Astrocyte of the spinal cord (primary cell): ENCODE results near the gene TMEM222.

Source experiments
- DNase-seq: peaks from one replicate; pipeline ENCODE4 v3.0.0; 2011; ENCODE audit warnings: low read depth, low spot score
- H3K4me3 ChIP-seq: 2 replicates; pipeline ENCODE4 v1.5.1; 2011; ENCODE audit warnings: low read depth, mild to moderate bottlenecking, low read length, moderate library complexity
- CTCF ChIP-seq: IDR thresholded peaks from 2 replicates; pipeline ENCODE4 v1.5.1; 2012; ENCODE audit warnings: low read depth, mild to moderate bottlenecking, low read length, inconsistent platforms
- in situ Hi-C: cut with HindIII; loops from 2 replicates; pipeline ENCODE4 v1.10.0; 2017; ENCODE audit warnings: low sequenced_read_pairs

TMEM222 gene

GRCh38 chr1:27306071-27306470 lies 15.9 kb upstream of the TMEM222 start:
- no peak for TF ChIP-seq CTCF
- no peak overlapping the region for H3K4me3 ChIP-seq
- DNase-seq, result no peak
- in situ Hi-C loops, result no loop called here

DNA sequence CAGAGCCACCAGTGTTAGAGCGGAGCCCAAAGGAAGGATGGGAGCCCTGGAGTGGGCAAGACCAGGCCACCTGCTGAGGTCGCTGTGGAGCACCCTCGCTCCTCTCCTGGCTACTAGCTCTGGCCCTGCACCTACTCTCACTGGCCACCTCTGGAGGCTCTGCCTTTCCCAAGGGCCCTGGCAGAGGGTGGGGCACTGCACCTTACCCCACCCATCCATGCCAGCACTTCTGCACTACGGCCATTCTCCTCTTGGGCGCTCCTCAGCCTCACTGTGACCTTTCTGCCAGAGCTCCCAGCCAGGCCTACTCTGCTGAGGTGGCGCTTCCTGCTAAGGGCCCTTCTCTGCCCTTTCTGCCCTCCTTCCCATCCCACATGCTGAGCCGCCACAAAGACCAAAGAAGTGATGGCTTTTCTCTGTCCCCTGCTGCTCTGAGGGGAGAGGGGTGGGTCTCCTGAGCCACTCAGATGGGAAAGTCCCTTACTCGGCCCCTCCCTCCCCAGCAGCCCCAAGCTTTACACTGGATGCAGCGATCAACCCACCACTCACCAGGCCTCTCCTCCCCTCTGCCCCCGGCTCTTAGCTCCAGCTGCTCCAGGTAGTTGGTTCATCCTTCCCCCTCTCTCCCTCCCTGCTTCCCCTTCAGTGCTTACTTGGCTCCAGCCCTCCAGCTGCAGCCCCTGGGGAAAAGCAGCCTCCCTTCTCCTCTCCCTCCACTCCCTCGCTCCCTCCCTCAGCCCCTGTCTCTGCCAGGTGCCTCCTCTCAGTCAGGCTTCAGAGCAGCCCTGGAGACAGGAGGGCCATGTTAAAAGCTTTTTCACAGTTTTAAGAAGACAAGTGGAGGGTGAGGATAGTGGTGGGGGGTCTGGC lies 14.8 kb upstream of the TMEM222 start:
- no peak for DNase-seq

DNA sequence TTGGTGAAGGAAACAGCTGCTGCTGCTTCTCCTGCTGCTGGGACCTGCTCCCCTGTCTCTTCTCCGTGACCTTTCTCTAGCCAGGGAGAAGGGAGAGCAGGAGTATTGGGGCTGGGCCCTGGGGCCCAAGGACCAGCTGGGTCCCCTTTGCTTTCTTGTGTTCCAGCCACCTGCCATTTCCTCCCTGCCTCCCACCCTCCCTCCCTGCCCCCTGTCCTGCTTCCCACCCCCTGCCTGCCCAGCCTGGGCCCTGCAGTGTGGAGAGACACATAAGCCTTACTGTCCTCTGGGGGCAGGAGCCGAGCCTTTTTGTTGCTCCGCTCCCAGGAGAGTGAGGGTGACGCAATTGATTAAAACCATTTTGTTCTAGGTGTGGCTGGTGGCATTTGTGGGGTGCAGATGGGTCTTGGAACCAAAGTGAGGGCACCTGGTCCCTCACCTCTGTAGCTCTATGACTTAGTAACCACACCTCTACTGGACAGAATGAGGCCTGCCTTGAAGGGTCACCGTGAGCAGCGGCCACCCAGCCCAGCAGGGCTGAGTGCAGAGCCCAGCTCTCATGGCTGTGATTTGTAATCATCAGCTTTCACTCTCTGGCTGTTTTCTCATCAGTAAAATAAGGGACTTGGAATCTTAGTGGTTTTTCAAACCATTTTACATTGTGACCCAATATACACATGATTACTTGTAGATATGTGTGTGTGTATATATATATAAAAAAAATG lies 13.9 kb upstream of the TMEM222 start:
- in situ Hi-C loops, result no loop called here
- no peak for TF ChIP-seq CTCF
- H3K4me3 ChIP-seq, result no peak overlapping the region
- DNase-seq, result no peak

More for the DNA sequence above, 14.8 kb upstream of the TMEM222 start:
- in situ Hi-C loops, result no loop called here
- TF ChIP-seq CTCF, result peak; percentile 18
- H3K4me3 ChIP-seq, result no peak overlapping the region

DNA sequence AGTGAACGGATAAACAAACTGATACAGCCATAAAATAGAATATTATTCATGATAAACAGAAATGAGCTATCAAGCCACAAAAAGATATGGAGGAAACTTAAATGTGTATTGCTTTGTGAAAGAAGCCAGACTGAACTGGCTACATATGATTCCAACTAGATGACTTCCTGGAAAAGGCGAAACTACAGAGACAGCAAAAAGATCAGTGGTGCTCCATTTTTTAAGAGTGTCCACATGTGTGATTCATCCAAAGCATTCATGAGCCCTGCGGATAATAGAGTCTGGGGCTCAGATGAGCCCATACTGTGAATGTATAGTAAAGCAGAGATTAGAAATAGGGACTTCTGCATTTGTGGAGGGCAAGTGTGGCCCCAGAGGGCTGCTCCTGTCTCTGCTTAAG lies 7.8 kb upstream of the TMEM222 start:
- no peak for DNase-seq
- no peak overlapping the region for H3K4me3 ChIP-seq
- in situ Hi-C loops, result no loop called here
- TF ChIP-seq CTCF, result no peak

GRCh38 chr1:27314737-27315136 lies 7.2 kb upstream of the TMEM222 start:
- in situ Hi-C loops, result no loop called here
- no peak for DNase-seq
- TF ChIP-seq CTCF, result no peak
- H3K4me3 ChIP-seq, result no peak overlapping the region

- no peak overlapping the region for H3K4me3 ChIP-seq
- no peak for TF ChIP-seq CTCF
- in situ Hi-C loops, result no loop called here
- no peak for DNase-seq
Measured at GRCh38 chr1:27316860-27317259, 5.1 kb upstream of the TMEM222 start.
